ENCODE data around the gene ZIC1. TPM values are rescaled to one million over a fixed set of nuclear protein-coding genes. Genes with fewer than 3 reads are reported as not detected.

The ZIC1 gene
- total and polyA plus RNA-seq, 2 of the 13 experiments (the other 11 are each of a cell fraction or from before 2014, with no cell fraction given) = not detected

DNA sequence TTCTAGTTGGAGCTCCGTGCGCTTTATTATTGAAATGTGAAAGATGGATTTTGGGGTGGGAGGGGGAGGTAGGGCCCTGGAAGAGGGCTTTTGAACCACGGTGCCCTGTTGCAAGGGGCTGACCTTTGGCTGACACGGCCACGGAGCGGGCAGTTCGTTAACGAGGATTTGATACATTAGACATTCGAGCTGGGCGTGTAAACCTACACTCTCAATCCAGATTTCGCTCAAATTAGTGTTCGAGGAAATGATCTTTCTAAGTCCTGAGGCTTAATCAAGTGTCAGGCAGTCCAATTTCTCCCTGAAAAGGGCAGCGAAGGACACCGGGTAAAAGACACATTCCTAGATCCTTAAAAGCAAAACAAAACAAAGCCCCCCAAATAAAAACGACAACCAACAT lies 13.0 kb downstream of the ZIC1 start:
- in situ Hi-C loops (cut with HindIII; ENCODE audit: extremely low pct_ligation_motif_present, low pct_unique_long_range_greater_than_20kb) (no loop called here), intact Hi-C loops (cut with micrococcal nuclease; ENCODE audit: unreplicated experiment) (no loop called here)
- H2AFZ ChIP-seq (ENCODE audit: low read length) = no peak overlapping the region
- CTCF ChIA-PET (ENCODE audit: low intra/inter-chr PET ratio, low total read pairs) = no interaction called here
- H3K36me3 ChIP-seq (replicated peaks in 1 of 2; ENCODE audit: control insufficient read depth in 1 of 2, insufficient read depth in 2 of 2, low read length in 2 of 2) = no peaks in the 10 kb centered on the region
- no peak overlapping the region for H3K9ac ChIP-seq (ENCODE audit: insufficient read depth, low read depth, low read length)
- H3K4me3 ChIP-seq (replicated peaks in 1 of 3; ENCODE audit: insufficient read depth in 1 of 3, low read depth in 2 of 3, low read length in 3 of 3) = no peak overlapping the region
- DNase-seq (ENCODE audit: low spot score) (no peak), ATAC-seq (no peak), FAIRE-seq (no peak)
- no peaks in the 10 kb centered on the region for H4K20me1 ChIP-seq (ENCODE audit: insufficient read depth, low read length)
- no peak overlapping the region for H3K27ac ChIP-seq (ENCODE audit: extremely low read length, insufficient read depth, low read length)
- no TSS peak for BruUV-seq (replicated peaks)
- POLR2A ChIA-PET = no interaction called here
- H3K79me2 ChIP-seq (ENCODE audit: insufficient read depth, low read length) = no peaks in the 10 kb centered on the region
- H3K9me3 ChIP-seq (ENCODE audit: low read length) = no peaks in the 10 kb centered on the region
- no peaks in the 10 kb centered on the region for H3K4me1 ChIP-seq (ENCODE audit: insufficient read depth, low read length)
- WGBS (ENCODE audit: low lambda C conversion rate) = 31% methylated on average over 15 of the region's 15 CpGs
- H3K27me3 ChIP-seq (ENCODE audit: control insufficient read depth in 1 of 2, insufficient read depth in 2 of 2, low read length in 2 of 2) = peaks cover 2 to 60% of the 10 kb centered on the region in 2 experiments; a peak in 4 of 5 replicates
- TF ChIP-seq ZNF614 (CRISPR knock-in tag; IDR thresholded peaks at IDR 0.05; ENCODE audit: borderline replicate concordance) (no peak), ZFAT (CRISPR knock-in tag; conservative IDR thresholded peaks at IDR 0.05) (no peak), ZNF121 (CRISPR knock-in tag; IDR thresholded peaks at IDR 0.05) (no peak), NFYC (CRISPR knock-in tag; IDR thresholded peaks at IDR 0.05) (no peak), TAF1 (CRISPR knock-in tag; IDR thresholded peaks at IDR 0.05) (no peak), ZNF501 (CRISPR knock-in tag; IDR thresholded peaks at IDR 0.05) (no peak), ARNT2 (CRISPR knock-in tag; IDR thresholded peaks at IDR 0.05; ENCODE audit: low read depth) (no peak), NRL (CRISPR knock-in tag; IDR thresholded peaks at IDR 0.05; ENCODE audit: borderline replicate concordance) (no peak), ZNF781 (CRISPR knock-in tag; IDR thresholded peaks at IDR 0.05; ENCODE audit: borderline replicate concordance, not compliant biosample characterization) (no peak), ZBTB8A (CRISPR knock-in tag; IDR thresholded peaks at IDR 0.05; ENCODE audit: borderline replicate concordance, low read depth) (no peak), CREB1 (IDR thresholded peaks at IDR 0.05) (no peak), CREB1 (CRISPR knock-in tag; IDR thresholded peaks at IDR 0.05) (no peak), RERE (CRISPR knock-in tag; IDR thresholded peaks at IDR 0.05; ENCODE audit: low read depth) (no peak), PHF8 (CRISPR knock-in tag; IDR thresholded peaks at IDR 0.05) (no peak)
- H3K4me2 ChIP-seq (ENCODE audit: low read depth, low read length) = no peak overlapping the region
